ENCODE measurements around the gene BANK1. TPM values are rescaled to one million over a fixed set of nuclear protein-coding genes. Genes with fewer than 3 reads are reported as not detected.

Gene BANK1
- total RNA-seq, 2 donors from 2014 or later, result 0.22 to 0.46 TPM

GRCh38 chr4:101956068-101956825 lies 165.7 kb downstream of the BANK1 start:
- DNase-seq, result no peak
- H3K27me3 Mint-ChIP-seq (ENCODE audit: low read depth), result peaks cover 10% of the 10 kb centered on the region
- no peaks in the 10 kb centered on the region for H3K4me1 Mint-ChIP-seq (ENCODE audit: low read depth)
- no peak overlapping the region for H3K4me3 Mint-ChIP-seq
- no peak overlapping the region for H3K27ac Mint-ChIP-seq
- ATAC-seq (replicated peaks in 1 of 2), result no peak
- H3K36me3 Mint-ChIP-seq (ENCODE audit: insufficient read depth in 2 of 2), result no peaks in the 10 kb centered on the region
- no peaks in the 10 kb centered on the region for H3K9me3 Mint-ChIP-seq

GRCh38 chr4:101958547-101958946 lies 168.0 kb downstream of the BANK1 start:
- H3K4me3 Mint-ChIP-seq, result no peak overlapping the region
- DNase-seq, result no peak
- peaks cover 10% of the 10 kb centered on the region for H3K27me3 Mint-ChIP-seq (ENCODE audit: low read depth)
- no peaks in the 10 kb centered on the region for H3K9me3 Mint-ChIP-seq
- no peaks in the 10 kb centered on the region for H3K36me3 Mint-ChIP-seq (ENCODE audit: insufficient read depth in 2 of 2)
- ATAC-seq (replicated peaks in 1 of 2), result no peak
- no peak overlapping the region for H3K27ac Mint-ChIP-seq
- H3K4me1 Mint-ChIP-seq (ENCODE audit: low read depth), result no peaks in the 10 kb centered on the region

GRCh38 chr4:101960431-101960830 lies 169.9 kb downstream of the BANK1 start:
- no peak overlapping the region for H3K27ac Mint-ChIP-seq
- H3K36me3 Mint-ChIP-seq (ENCODE audit: insufficient read depth in 2 of 2), result no peaks in the 10 kb centered on the region
- ATAC-seq (replicated peaks in 1 of 2) (no peak), DNase-seq (no peak)
- no peaks in the 10 kb centered on the region for H3K4me1 Mint-ChIP-seq (ENCODE audit: low read depth)
- peaks cover 10% of the 10 kb centered on the region for H3K27me3 Mint-ChIP-seq (ENCODE audit: low read depth)
- no peaks in the 10 kb centered on the region for H3K9me3 Mint-ChIP-seq
- no peak overlapping the region for H3K4me3 Mint-ChIP-seq

GRCh38 chr4:101961144-101961543 lies 170.6 kb downstream of the BANK1 start:
- no peak overlapping the region for H3K4me3 Mint-ChIP-seq
- DNase-seq (no peak), ATAC-seq (replicated peaks in 1 of 2) (no peak)
- H3K9me3 Mint-ChIP-seq, result no peaks in the 10 kb centered on the region
- H3K36me3 Mint-ChIP-seq (ENCODE audit: insufficient read depth in 2 of 2), result no peaks in the 10 kb centered on the region
- H3K27ac Mint-ChIP-seq, result no peak overlapping the region
- peaks cover 10% of the 10 kb centered on the region for H3K27me3 Mint-ChIP-seq (ENCODE audit: low read depth)
- no peaks in the 10 kb centered on the region for H3K4me1 Mint-ChIP-seq (ENCODE audit: low read depth)

- Mint-ChIP-seq H3K9me3 (no peaks in the 10 kb centered on the region), H3K4me3 (no peak overlapping the region), H3K27me3 (ENCODE audit: low read depth) (peaks cover 8% of the 10 kb centered on the region), H3K36me3 (ENCODE audit: insufficient read depth in 2 of 2) (no peaks in the 10 kb centered on the region), H3K4me1 (ENCODE audit: low read depth) (no peaks in the 10 kb centered on the region), H3K27ac (no peak overlapping the region)
- ATAC-seq (replicated peaks in 1 of 2), result no peak
- DNase-seq, result no peak
Measured at GRCh38 chr4:101967697-101968346, 177.3 kb downstream of the BANK1 start.

- DNase-seq (no peak), ATAC-seq (replicated peaks in 1 of 2) (no peak)
- Mint-ChIP-seq H3K9me3 (no peaks in the 10 kb centered on the region), H3K4me1 (ENCODE audit: low read depth) (no peaks in the 10 kb centered on the region), H3K27ac (no peak overlapping the region), H3K27me3 (ENCODE audit: low read depth) (peaks cover 8% of the 10 kb centered on the region), H3K36me3 (ENCODE audit: insufficient read depth in 2 of 2) (no peaks in the 10 kb centered on the region), H3K4me3 (no peak overlapping the region)
Measured at GRCh38 chr4:101968364-101968763, 177.8 kb downstream of the BANK1 start.

- ATAC-seq (replicated peaks in 1 of 2) (no peak), DNase-seq (no peak)
- H3K27me3 Mint-ChIP-seq (ENCODE audit: low read depth), result peaks cover 8% of the 10 kb centered on the region
- no peaks in the 10 kb centered on the region for H3K36me3 Mint-ChIP-seq (ENCODE audit: insufficient read depth in 2 of 2)
- no peaks in the 10 kb centered on the region for H3K9me3 Mint-ChIP-seq
- H3K27ac Mint-ChIP-seq, result no peak overlapping the region
- H3K4me1 Mint-ChIP-seq (ENCODE audit: low read depth), result no peaks in the 10 kb centered on the region
- no peak overlapping the region for H3K4me3 Mint-ChIP-seq
Measured at GRCh38 chr4:101969965-101970364, 179.4 kb downstream of the BANK1 start.

- Mint-ChIP-seq H3K27me3 (ENCODE audit: low read depth) (peaks cover 8% of the 10 kb centered on the region), H3K27ac (no peak overlapping the region), H3K9me3 (no peaks in the 10 kb centered on the region), H3K4me3 (no peak overlapping the region), H3K4me1 (ENCODE audit: low read depth) (no peaks in the 10 kb centered on the region), H3K36me3 (ENCODE audit: insufficient read depth in 2 of 2) (no peaks in the 10 kb centered on the region)
- ATAC-seq (replicated peaks in 1 of 2), result no peak
- no peak for DNase-seq
Measured at GRCh38 chr4:101970547-101971155, 180.1 kb downstream of the BANK1 start.

GRCh38 chr4:101972791-101973190 lies 182.3 kb downstream of the BANK1 start:
- no peak for ATAC-seq (replicated peaks in 1 of 2)

GRCh38 chr4:101973361-101973760 lies 182.8 kb downstream of the BANK1 start:
- H3K27ac Mint-ChIP-seq, result no peak overlapping the region
- H3K36me3 Mint-ChIP-seq (ENCODE audit: insufficient read depth in 2 of 2), result no peaks in the 10 kb centered on the region
- ATAC-seq (replicated peaks in 1 of 2), result no peak
- H3K4me3 Mint-ChIP-seq, result no peak overlapping the region
- H3K9me3 Mint-ChIP-seq, result no peaks in the 10 kb centered on the region
- no peaks in the 10 kb centered on the region for H3K4me1 Mint-ChIP-seq (ENCODE audit: low read depth)
- H3K27me3 Mint-ChIP-seq (ENCODE audit: low read depth), result no peaks in the 10 kb centered on the region
- no peak for DNase-seq

More at GRCh38 chr4:101972791-101973190, 182.3 kb downstream of the BANK1 start:
- no peaks in the 10 kb centered on the region for H3K9me3 Mint-ChIP-seq
- H3K4me1 Mint-ChIP-seq (ENCODE audit: low read depth), result no peaks in the 10 kb centered on the region
- no peak overlapping the region for H3K27ac Mint-ChIP-seq
- H3K27me3 Mint-ChIP-seq (ENCODE audit: low read depth), result peaks cover 4% of the 10 kb centered on the region
- H3K4me3 Mint-ChIP-seq, result no peak overlapping the region
- no peaks in the 10 kb centered on the region for H3K36me3 Mint-ChIP-seq (ENCODE audit: insufficient read depth in 2 of 2)
- DNase-seq, result no peak

GRCh38 chr4:101977076-101977475 lies 186.5 kb downstream of the BANK1 start:
- Mint-ChIP-seq H3K27ac (no peak overlapping the region), H3K27me3 (ENCODE audit: low read depth) (peaks cover 10% of the 10 kb centered on the region), H3K9me3 (no peaks in the 10 kb centered on the region)

GRCh38 chr4:101981756-101982155 lies 191.2 kb downstream of the BANK1 start:
- H3K36me3 Mint-ChIP-seq (ENCODE audit: insufficient read depth in 2 of 2), result no peaks in the 10 kb centered on the region
- H3K27ac Mint-ChIP-seq, result no peak overlapping the region
- peaks cover 0 to 3% of the 10 kb centered on the region in 2 donors for H3K9me3 Mint-ChIP-seq
- H3K4me3 Mint-ChIP-seq, result no peak overlapping the region
- ATAC-seq (replicated peaks in 1 of 2) (no peak), DNase-seq (no peak)
- no peaks in the 10 kb centered on the region for H3K4me1 Mint-ChIP-seq (ENCODE audit: low read depth)
- H3K27me3 Mint-ChIP-seq (ENCODE audit: low read depth), result peaks cover 10% of the 10 kb centered on the region

More at GRCh38 chr4:101977076-101977475, 186.5 kb downstream of the BANK1 start:
- Mint-ChIP-seq H3K4me1 (ENCODE audit: low read depth) (no peaks in the 10 kb centered on the region), H3K36me3 (ENCODE audit: insufficient read depth in 2 of 2) (no peaks in the 10 kb centered on the region), H3K4me3 (no peak overlapping the region)
- no peak for DNase-seq
- ATAC-seq (replicated peaks in 1 of 2), result no peak

- Mint-ChIP-seq H3K4me3 (no peak overlapping the region), H3K27ac (no peak overlapping the region), H3K27me3 (ENCODE audit: low read depth) (peaks cover 10% of the 10 kb centered on the region), H3K36me3 (ENCODE audit: insufficient read depth in 2 of 2) (no peaks in the 10 kb centered on the region), H3K4me1 (ENCODE audit: low read depth) (no peaks in the 10 kb centered on the region), H3K9me3 (peaks cover 0 to 3% of the 10 kb centered on the region in 2 donors)
- ATAC-seq (replicated peaks in 1 of 2) (no peak), DNase-seq (no peak)
Measured at GRCh38 chr4:101983835-101984234, 193.3 kb downstream of the BANK1 start.
